ENCODE results near the gene PPP2R2C. TPM values are rescaled to one million over a fixed set of nuclear protein-coding genes. Genes with fewer than 3 reads are reported as not detected.

Gene PPP2R2C
- polyA plus RNA-seq, 1 donor from 2014 or later = 34.4 TPM

DNA sequence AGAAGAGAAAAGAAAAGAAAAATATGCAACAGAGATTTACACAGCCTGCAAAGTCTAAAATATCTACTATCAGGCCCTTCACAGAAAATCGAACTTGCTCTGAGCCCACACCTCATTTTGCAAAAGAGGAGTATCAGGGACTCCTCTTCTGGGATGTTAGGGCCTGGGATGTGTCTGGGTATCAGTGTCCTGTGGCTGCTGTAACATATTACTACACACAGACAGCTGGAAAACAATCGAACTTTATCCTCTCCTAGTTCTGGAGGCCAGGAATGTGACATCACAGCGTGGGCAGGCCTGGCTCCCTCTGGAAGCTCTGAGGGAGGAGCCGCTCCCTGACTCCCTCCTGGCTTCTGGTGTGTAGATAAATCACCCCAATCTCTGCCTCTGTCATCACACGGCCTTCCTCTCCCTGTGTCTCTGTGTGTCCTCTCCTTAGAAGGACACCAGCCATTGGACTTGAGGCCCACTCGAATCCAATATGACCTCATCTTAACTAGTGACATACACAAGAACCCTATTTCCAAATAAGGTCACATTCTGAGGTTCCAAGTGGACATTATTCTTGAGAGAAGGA, 52.9 kb downstream of the PPP2R2C start:
- H3K4me2 ChIP-seq (ENCODE audit: low read length) = no peak overlapping the region
- no peaks in the 10 kb centered on the region for H3K9me2 ChIP-seq (ENCODE audit: insufficient read depth, low read length)
- H4K20me1 ChIP-seq (ENCODE audit: insufficient read depth) = no peaks in the 10 kb centered on the region
- no peaks in the 10 kb centered on the region for H3K27me3 ChIP-seq (ENCODE audit: insufficient read depth, low read depth, low read length)
- no peak overlapping the region for H3K9ac ChIP-seq (ENCODE audit: low read length)
- H3K36me3 ChIP-seq (ENCODE audit: insufficient read depth, low read length) = no peaks in the 10 kb centered on the region
- H3K9me3 ChIP-seq (ENCODE audit: low read length) = no peaks in the 10 kb centered on the region
- TF ChIP-seq, protein P1, sequence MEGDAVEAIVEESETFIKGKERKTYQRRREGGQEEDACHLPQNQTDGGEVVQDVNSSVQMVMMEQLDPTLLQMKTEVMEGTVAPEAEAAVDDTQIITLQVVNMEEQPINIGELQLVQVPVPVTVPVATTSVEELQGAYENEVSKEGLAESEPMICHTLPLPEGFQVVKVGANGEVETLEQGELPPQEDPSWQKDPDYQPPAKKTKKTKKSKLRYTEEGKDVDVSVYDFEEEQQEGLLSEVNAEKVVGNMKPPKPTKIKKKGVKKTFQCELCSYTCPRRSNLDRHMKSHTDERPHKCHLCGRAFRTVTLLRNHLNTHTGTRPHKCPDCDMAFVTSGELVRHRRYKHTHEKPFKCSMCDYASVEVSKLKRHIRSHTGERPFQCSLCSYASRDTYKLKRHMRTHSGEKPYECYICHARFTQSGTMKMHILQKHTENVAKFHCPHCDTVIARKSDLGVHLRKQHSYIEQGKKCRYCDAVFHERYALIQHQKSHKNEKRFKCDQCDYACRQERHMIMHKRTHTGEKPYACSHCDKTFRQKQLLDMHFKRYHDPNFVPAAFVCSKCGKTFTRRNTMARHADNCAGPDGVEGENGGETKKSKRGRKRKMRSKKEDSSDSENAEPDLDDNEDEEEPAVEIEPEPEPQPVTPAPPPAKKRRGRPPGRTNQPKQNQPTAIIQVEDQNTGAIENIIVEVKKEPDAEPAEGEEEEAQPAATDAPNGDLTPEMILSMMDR (IDR thresholded peaks at IDR 0.05; ENCODE audit: poor library complexity, severe bottlenecking) = no peak
- TF ChIP-seq RAD21 (conservative IDR thresholded peaks at IDR 0.05) (no peak), SMC3 (conservative IDR thresholded peaks at IDR 0.05; ENCODE audit: poor library complexity) (no peak)
- TF ChIP-seq, protein P2, sequence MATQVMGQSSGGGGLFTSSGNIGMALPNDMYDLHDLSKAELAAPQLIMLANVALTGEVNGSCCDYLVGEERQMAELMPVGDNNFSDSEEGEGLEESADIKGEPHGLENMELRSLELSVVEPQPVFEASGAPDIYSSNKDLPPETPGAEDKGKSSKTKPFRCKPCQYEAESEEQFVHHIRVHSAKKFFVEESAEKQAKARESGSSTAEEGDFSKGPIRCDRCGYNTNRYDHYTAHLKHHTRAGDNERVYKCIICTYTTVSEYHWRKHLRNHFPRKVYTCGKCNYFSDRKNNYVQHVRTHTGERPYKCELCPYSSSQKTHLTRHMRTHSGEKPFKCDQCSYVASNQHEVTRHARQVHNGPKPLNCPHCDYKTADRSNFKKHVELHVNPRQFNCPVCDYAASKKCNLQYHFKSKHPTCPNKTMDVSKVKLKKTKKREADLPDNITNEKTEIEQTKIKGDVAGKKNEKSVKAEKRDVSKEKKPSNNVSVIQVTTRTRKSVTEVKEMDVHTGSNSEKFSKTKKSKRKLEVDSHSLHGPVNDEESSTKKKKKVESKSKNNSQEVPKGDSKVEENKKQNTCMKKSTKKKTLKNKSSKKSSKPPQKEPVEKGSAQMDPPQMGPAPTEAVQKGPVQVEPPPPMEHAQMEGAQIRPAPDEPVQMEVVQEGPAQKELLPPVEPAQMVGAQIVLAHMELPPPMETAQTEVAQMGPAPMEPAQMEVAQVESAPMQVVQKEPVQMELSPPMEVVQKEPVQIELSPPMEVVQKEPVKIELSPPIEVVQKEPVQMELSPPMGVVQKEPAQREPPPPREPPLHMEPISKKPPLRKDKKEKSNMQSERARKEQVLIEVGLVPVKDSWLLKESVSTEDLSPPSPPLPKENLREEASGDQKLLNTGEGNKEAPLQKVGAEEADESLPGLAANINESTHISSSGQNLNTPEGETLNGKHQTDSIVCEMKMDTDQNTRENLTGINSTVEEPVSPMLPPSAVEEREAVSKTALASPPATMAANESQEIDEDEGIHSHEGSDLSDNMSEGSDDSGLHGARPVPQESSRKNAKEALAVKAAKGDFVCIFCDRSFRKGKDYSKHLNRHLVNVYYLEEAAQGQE (IDR thresholded peaks at IDR 0.05; ENCODE audit: borderline replicate concordance) = no peak
- H2AFZ ChIP-seq (ENCODE audit: low read depth, low read length) = no peak overlapping the region
- no peaks in the 10 kb centered on the region for H3K79me2 ChIP-seq (replicated peaks; ENCODE audit: insufficient read depth, low read length)
- no peak overlapping the region for H3K27ac ChIP-seq (ENCODE audit: low read length)
- H3F3A ChIP-seq (ENCODE audit: insufficient read depth, low read length, poor library complexity, severe bottlenecking) = no peaks in the 10 kb centered on the region
- no peak overlapping the region for H3K4me3 ChIP-seq (ENCODE audit: low read length)

DNA sequence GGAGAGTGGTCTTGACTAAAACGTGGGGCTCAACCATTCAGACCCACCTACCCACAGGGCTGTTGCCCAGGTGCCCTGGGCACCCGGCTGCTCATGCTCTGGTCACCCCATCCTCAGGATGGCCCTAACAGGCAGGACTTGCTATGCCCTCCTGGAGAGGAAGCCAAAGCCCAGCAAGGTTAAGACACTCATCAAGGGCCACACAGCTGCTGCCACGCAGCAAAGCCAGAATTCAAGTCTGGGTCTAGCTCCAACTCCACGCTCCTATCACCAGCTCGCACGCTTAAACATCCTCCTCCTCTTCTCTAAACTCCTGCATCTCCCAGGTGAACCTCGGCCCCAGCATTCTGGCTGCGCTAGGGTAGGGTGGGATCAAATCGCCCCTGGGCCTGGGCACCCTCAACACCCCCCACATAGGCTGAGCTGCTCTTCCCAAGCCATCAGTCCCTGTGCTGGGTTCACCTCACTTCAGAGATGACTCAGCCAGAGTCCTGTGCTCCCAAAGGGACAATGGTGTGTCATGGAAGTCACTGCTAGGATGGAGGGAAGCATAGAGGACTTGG, 54.1 kb downstream of the PPP2R2C start:
- Histone ChIP-seq H3K4me2 (ENCODE audit: low read length) (no peak overlapping the region), H3K36me3 (ENCODE audit: insufficient read depth, low read length) (no peaks in the 10 kb centered on the region), H3F3A (ENCODE audit: insufficient read depth, low read length, poor library complexity, severe bottlenecking) (no peaks in the 10 kb centered on the region), H3K27me3 (ENCODE audit: insufficient read depth, low read depth, low read length) (no peaks in the 10 kb centered on the region), H2AFZ (ENCODE audit: low read depth, low read length) (no peak overlapping the region), H3K9me2 (ENCODE audit: insufficient read depth, low read length) (no peaks in the 10 kb centered on the region), H3K9ac (ENCODE audit: low read length) (no peak overlapping the region), H4K20me1 (ENCODE audit: insufficient read depth) (no peaks in the 10 kb centered on the region), H3K79me2 (replicated peaks; ENCODE audit: insufficient read depth, low read length) (no peaks in the 10 kb centered on the region), H3K9me3 (ENCODE audit: low read length) (no peaks in the 10 kb centered on the region), H3K4me3 (ENCODE audit: low read length) (no peak overlapping the region), H3K27ac (ENCODE audit: low read length) (no peak overlapping the region)
- TF ChIP-seq POLR2AphosphoS5 (IDR thresholded peaks at IDR 0.05) (no peak), MXI1 (conservative IDR thresholded peaks at IDR 0.05; ENCODE audit: poor library complexity, severe bottlenecking) (no peak), RAD21 (conservative IDR thresholded peaks at IDR 0.05) (no peak)
- TF ChIP-seq, protein P2 (IDR thresholded peaks at IDR 0.05; ENCODE audit: borderline replicate concordance) = no peak
- TF ChIP-seq, protein P1 (IDR thresholded peaks at IDR 0.05; ENCODE audit: poor library complexity, severe bottlenecking) = no peak
